Loucy (cell line): ENCODE data around the gene SREK1.

Source experiments
- H2AFZ ChIP-seq: fragments of 200-600 bp; sonication (generic); 2 replicates; pipeline ENCODE4 v1.6.0; 2016; ENCODE audit warnings: antibody characterized with exemption, mild to moderate bottlenecking, low read length, moderate library complexity
- H3F3A ChIP-seq: fragments of 200-600 bp; 2 replicates; pipeline ENCODE4 v1.6.0; 2016; ENCODE audit warnings: antibody characterized with exemption, low read depth, mild to moderate bottlenecking
- H3K27me3 ChIP-seq: fragments of 200-600 bp; sonication (generic); 2 replicates; pipeline ENCODE4 v1.6.1; 2014; ENCODE audit warnings: low read length, mild to moderate bottlenecking; ENCODE audit not compliant: insufficient read depth, poor library complexity, severe bottlenecking
- H3K36me3 ChIP-seq: fragments of 200-600 bp; sonication (generic); 2 replicates; pipeline ENCODE4 v1.6.1; 2016; ENCODE audit warnings: low read length; ENCODE audit not compliant: insufficient read depth
- H3K4me1 ChIP-seq: fragments of 200-600 bp; sonication (generic); 2 replicates; pipeline ENCODE4 v1.5.1; 2014; ENCODE audit warnings: low read length, mild to moderate bottlenecking; ENCODE audit not compliant: insufficient read depth, poor library complexity, severe bottlenecking
- H3K4me2 ChIP-seq: fragments of 200-600 bp; sonication (generic); 2 replicates; pipeline ENCODE4 v1.6.0; 2014; ENCODE audit warnings: antibody characterized with exemption, low read length, low read depth, mild to moderate bottlenecking; ENCODE audit not compliant: poor library complexity, severe bottlenecking
- H3K4me3 ChIP-seq: fragments of 200-600 bp; sonication (generic); 2 replicates; pipeline ENCODE4 v1.5.1; 2014; ENCODE audit warnings: low read length, mild to moderate bottlenecking, mixed read lengths; ENCODE audit not compliant: poor library complexity, severe bottlenecking
- H3K79me2 ChIP-seq: fragments of 200-600 bp; sonication (generic); 2 replicates; pipeline ENCODE4 v1.6.1; 2014; ENCODE audit warnings: low read length; ENCODE audit not compliant: insufficient read depth
- H3K9ac ChIP-seq: fragments of 200-600 bp; sonication (generic); 2 replicates; pipeline ENCODE4 v1.6.0; 2014; ENCODE audit warnings: mild to moderate bottlenecking, low read depth, low read length, moderate library complexity; ENCODE audit not compliant: poor library complexity, severe bottlenecking
- H3K9me2 ChIP-seq: fragments of 200-600 bp; sonication (generic); replicated peaks from 2 replicates; pipeline ENCODE4 v1.6.1; 2016; ENCODE audit warnings: low read depth, low read length, mixed read lengths
- H3K9me3 ChIP-seq: fragments of 200-600 bp; sonication (generic); 2 replicates; pipeline ENCODE4 v1.6.1; 2014; ENCODE audit warnings: mild to moderate bottlenecking, antibody characterized with exemption, low read length, low read depth; ENCODE audit not compliant: insufficient read depth
- H4K20me1 ChIP-seq: fragments of 200-600 bp; sonication (generic); 2 replicates; pipeline ENCODE4 v1.6.0; 2014; ENCODE audit warnings: antibody characterized with exemption, low read length, mild to moderate bottlenecking; ENCODE audit not compliant: insufficient read depth, poor library complexity, severe bottlenecking
- EZH2phosphoT487 ChIP-seq: fragments of 200-600 bp; IDR thresholded peaks from 2 replicates; pipeline ENCODE4 v1.6.1; 2018; ENCODE audit warnings: antibody characterized with exemption, mild to moderate bottlenecking, moderate library complexity, borderline replicate concordance
- TF ChIP-seq, protein P1 (sequence below): fragments of 200-600 bp; sonication (generic); conservative IDR thresholded peaks from 2 replicates; pipeline ENCODE4 v1.5.1; 2014; ENCODE audit warnings: mild to moderate bottlenecking, antibody characterized with exemption, low read length

Gene SREK1

DNA sequence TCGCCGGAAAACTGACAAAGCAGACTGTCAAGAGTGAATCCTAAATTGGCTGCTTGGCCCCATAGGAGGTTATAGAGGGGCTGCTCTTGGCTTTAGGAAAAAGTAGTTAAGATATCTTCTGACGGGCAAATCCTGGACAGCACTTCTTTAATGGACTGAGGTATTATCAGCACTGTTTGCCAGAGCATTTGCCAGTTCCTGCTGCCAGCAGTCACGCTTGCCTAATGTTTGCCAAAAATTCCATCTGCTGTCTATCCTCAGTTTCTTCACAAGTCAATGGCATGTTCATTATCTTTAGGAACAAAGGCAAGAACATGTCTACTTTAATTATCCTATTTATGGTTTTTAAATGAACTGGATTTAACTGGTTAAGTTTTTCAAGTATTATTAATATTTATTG, 25.8 kb upstream of the SREK1 start:
- Histone ChIP-seq H3K36me3 (no peaks in the 10 kb centered on the region), H3K9me2 (no peaks in the 10 kb centered on the region), H3K9ac (no peak overlapping the region), H4K20me1 (no peaks in the 10 kb centered on the region), H2AFZ (no peak overlapping the region), H3K27me3 (no peaks in the 10 kb centered on the region), H3K9me3 (no peaks in the 10 kb centered on the region), H3K4me2 (no peak overlapping the region), H3K4me1 (no peaks in the 10 kb centered on the region), H3K4me3 (no peak overlapping the region), H3K79me2 (no peaks in the 10 kb centered on the region), H3F3A (no peaks in the 10 kb centered on the region)
- no peak for TF ChIP-seq EZH2phosphoT487
- TF ChIP-seq, protein P1, sequence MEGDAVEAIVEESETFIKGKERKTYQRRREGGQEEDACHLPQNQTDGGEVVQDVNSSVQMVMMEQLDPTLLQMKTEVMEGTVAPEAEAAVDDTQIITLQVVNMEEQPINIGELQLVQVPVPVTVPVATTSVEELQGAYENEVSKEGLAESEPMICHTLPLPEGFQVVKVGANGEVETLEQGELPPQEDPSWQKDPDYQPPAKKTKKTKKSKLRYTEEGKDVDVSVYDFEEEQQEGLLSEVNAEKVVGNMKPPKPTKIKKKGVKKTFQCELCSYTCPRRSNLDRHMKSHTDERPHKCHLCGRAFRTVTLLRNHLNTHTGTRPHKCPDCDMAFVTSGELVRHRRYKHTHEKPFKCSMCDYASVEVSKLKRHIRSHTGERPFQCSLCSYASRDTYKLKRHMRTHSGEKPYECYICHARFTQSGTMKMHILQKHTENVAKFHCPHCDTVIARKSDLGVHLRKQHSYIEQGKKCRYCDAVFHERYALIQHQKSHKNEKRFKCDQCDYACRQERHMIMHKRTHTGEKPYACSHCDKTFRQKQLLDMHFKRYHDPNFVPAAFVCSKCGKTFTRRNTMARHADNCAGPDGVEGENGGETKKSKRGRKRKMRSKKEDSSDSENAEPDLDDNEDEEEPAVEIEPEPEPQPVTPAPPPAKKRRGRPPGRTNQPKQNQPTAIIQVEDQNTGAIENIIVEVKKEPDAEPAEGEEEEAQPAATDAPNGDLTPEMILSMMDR: no peak

DNA sequence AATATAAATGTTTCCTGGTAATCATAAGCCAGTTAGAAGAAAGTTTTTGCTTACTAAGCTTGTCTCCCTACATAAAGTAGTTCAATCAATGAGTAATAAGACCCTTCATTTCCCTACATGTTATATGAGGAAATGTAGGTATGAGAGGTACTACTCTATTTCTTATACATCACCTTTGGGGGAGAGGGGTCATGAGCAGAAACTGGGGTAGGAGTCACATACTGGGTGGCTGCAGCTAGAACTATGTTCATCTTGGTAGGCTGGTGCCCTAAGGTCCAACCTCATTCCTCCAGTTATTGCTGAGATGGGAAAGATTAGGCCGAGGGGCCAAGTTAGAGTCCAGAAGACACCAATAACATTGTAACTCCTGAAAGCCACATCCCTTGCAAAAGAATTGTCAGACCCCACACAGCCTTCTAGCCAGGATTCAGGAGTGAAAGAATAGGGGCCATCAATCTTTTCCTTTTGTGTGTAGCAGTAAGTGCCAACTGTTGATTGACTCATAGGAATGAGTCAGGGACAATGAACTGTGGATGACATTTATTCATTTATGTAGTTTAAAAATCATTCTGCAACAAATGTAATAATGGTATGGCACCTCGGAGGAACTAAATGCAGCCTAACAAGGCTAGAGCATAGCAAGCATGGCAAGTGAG, 21.6 kb upstream of the SREK1 start:
- no peaks in the 10 kb centered on the region for H3K36me3 ChIP-seq
- H3K79me2 ChIP-seq: no peaks in the 10 kb centered on the region
- H3K27me3 ChIP-seq: no peaks in the 10 kb centered on the region
- TF ChIP-seq, protein P1: no peak
- no peak for TF ChIP-seq EZH2phosphoT487
- H3K4me2 ChIP-seq: no peak overlapping the region
- no peaks in the 10 kb centered on the region for H3K9me3 ChIP-seq
- H3K4me1 ChIP-seq: no peaks in the 10 kb centered on the region
- H2AFZ ChIP-seq: no peak overlapping the region
- H3K4me3 ChIP-seq: no peak overlapping the region
- no peaks in the 10 kb centered on the region for H3K9me2 ChIP-seq
- no peaks in the 10 kb centered on the region for H4K20me1 ChIP-seq
- no peaks in the 10 kb centered on the region for H3F3A ChIP-seq
- no peak overlapping the region for H3K9ac ChIP-seq

DNA sequence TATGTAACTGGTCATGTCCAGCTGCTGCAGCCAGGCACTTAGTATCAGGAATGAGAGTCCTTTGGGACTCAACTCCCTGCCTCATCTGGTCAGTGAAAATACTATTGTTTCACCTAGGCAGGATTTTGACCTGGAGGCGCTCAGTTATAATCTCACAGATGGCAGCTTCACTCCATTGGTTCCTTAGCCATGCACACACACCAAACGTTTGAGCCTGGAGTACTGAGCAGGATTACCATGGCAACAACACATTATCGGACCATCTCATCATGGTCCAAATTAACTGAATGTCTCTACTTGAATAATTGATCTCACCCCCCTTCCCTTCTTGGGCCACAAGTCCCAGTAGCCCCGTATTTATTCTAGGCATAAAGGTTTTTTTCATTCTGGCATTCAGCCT, 15.0 kb upstream of the SREK1 start:
- Histone ChIP-seq H3K4me3 (no peak overlapping the region), H3K4me2 (no peak overlapping the region)

More for the DNA sequence above, 15.0 kb upstream of the SREK1 start:
- no peaks in the 10 kb centered on the region for H3K9me3 ChIP-seq
- no peaks in the 10 kb centered on the region for H3K79me2 ChIP-seq
- no peak overlapping the region for H2AFZ ChIP-seq
- H3K36me3 ChIP-seq: no peaks in the 10 kb centered on the region
- TF ChIP-seq, protein P1: no peak
- TF ChIP-seq EZH2phosphoT487: no peak
- H3K9ac ChIP-seq: no peak overlapping the region
- H3K27me3 ChIP-seq: no peaks in the 10 kb centered on the region
- no peaks in the 10 kb centered on the region for H3K9me2 ChIP-seq
- no peaks in the 10 kb centered on the region for H3K4me1 ChIP-seq
- no peaks in the 10 kb centered on the region for H4K20me1 ChIP-seq
- no peaks in the 10 kb centered on the region for H3F3A ChIP-seq
